HEK293T (cell line): Measurements from ENCODE around the gene RNF113B.

ENCODE experiments used
- ARNT ChIP-seq: fragments of 450-650 bp; IDR thresholded peaks from 2 replicates; pipeline ENCODE4 v1.6.1; 2017; ENCODE audit warnings: mild to moderate bottlenecking
- BHLHE40 ChIP-seq: fragments of 450-650 bp; IDR thresholded peaks from 2 replicates; pipeline ENCODE4 v1.6.1; 2016; ENCODE audit warnings: mild to moderate bottlenecking, moderate library complexity, borderline replicate concordance
- CTBP1 ChIP-seq: fragments of 450-650 bp; IDR thresholded peaks from 2 replicates; pipeline ENCODE4 v1.6.1; 2016; ENCODE audit warnings: borderline replicate concordance
- ELF4 ChIP-seq: fragments of 450-650 bp; IDR thresholded peaks from 2 replicates; pipeline ENCODE4 v1.6.1; 2017; ENCODE audit warnings: antibody characterized with exemption
- FOXA1 ChIP-seq: fragments of 450-650 bp; IDR thresholded peaks from 2 replicates; pipeline ENCODE4 v1.6.1; 2016; ENCODE audit warnings: mild to moderate bottlenecking
- FOXK2 ChIP-seq: fragments of 450-650 bp; IDR thresholded peaks from 2 replicates; pipeline ENCODE4 v1.6.1; 2016; ENCODE audit warnings: mild to moderate bottlenecking
- FOXM1 ChIP-seq: fragments of 450-650 bp; IDR thresholded peaks from 2 replicates; pipeline ENCODE4 v1.6.1; 2017; ENCODE audit warnings: mild to moderate bottlenecking, borderline replicate concordance
- L3MBTL2 ChIP-seq: fragments of 450-650 bp; conservative IDR thresholded peaks from 2 replicates; pipeline ENCODE4 v1.6.1; 2016; ENCODE audit warnings: mild to moderate bottlenecking
- LEF1 ChIP-seq: fragments of 450-650 bp; IDR thresholded peaks from 2 replicates; pipeline ENCODE4 v1.6.1; 2017; ENCODE audit warnings: mild to moderate bottlenecking, borderline replicate concordance
- PKNOX1 ChIP-seq: fragments of 450-650 bp; IDR thresholded peaks from 2 replicates; pipeline ENCODE4 v1.6.1; 2016
- SP1 ChIP-seq: fragments of 450-650 bp; IDR thresholded peaks from 2 replicates; pipeline ENCODE4 v1.6.1; 2017
- SUZ12 ChIP-seq: fragments of 450-650 bp; IDR thresholded peaks from 2 replicates; pipeline ENCODE4 v1.6.1; 2016; ENCODE audit warnings: mild to moderate bottlenecking
- ZNF384 ChIP-seq: fragments of 450-650 bp; IDR thresholded peaks from 2 replicates; pipeline ENCODE4 v1.6.1; 2016

DNA sequence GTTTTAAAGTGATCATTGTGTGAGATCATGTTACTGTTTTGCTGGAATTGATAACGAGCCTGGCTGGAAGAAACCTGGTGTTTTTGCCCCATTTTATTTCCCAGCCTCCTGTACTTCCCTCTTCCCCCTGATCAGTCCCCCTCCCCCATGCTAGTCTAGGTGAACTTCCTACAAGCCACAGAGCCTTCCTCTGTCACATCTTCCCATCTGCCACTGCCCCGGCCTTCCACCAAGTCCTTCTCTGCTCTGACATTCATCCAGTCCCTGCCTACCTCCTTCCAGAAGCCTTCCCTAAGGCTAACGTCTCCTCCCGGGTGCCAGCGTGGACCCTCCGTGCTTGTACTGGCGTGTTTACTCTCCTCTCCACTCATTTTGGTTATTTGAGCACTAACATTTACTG lies 19.9 kb downstream of the RNF113B start:
- TF ChIP-seq SUZ12 (no peak), ARNT (no peak), PKNOX1 (no peak), FOXM1 (no peak), L3MBTL2 (no peak), FOXK2 (no peak), SP1 (no peak), BHLHE40 (no peak), CTBP1 (no peak), LEF1 (no peak), ZNF384 (no peak), ELF4 (no peak), FOXA1 (no peak)
